ENCODE data around the gene HHATL. TPM values are rescaled to one million over a fixed set of nuclear protein-coding genes. Genes with fewer than 3 reads are reported as not detected.

Gene HHATL, protein sequence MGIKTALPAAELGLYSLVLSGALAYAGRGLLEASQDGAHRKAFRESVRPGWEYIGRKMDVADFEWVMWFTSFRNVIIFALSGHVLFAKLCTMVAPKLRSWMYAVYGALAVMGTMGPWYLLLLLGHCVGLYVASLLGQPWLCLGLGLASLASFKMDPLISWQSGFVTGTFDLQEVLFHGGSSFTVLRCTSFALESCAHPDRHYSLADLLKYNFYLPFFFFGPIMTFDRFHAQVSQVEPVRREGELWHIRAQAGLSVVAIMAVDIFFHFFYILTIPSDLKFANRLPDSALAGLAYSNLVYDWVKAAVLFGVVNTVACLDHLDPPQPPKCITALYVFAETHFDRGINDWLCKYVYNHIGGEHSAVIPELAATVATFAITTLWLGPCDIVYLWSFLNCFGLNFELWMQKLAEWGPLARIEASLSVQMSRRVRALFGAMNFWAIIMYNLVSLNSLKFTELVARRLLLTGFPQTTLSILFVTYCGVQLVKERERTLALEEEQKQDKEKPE
- total RNA-seq: not detected in 2 replicates

DNA sequence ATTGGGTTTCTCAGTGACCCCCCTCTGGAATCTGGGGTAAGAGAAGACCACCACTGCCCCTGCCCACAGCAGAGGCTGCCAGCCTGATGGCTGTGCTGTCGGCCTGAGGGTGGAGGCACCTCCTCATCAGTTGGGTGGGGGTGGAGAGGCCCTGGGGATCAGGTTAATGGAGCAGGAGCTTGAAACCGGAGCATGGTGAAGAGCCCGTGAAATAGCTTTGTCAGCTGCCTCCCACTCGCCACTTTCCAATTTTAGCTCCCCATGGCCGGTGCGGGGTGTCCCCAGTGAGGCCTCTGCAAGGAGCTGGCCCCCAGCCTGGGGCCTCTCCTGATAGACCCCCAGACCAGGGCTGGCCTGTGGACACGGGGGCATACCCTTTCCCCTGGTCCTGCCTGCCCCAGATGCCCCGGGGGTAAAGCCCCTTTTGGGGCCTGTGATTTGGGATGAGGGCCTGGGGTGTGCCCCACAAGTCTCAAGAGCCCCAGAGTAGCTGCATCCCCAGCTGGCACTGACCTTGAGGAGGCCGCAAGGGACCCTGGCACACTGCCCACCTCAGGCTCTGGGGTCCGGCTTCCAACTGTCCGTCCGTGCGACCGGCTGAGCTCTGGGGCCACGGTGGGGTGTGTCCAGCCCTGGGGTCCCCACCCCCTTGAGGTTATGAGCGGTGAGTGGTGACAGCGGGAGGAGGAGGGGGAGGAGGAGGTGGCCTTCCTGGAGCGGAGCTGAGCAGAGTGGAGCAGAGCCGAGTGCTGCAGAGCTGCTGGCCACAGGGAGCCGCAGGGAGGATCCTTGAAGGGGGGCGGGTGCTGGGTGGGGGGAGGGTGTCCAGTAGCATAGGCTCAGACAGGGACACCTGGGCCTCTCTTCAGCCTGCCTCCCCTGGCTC lies at the start of gene HHATL:
HHATL (minus strand) TSS at position 733 of the 886 bp plus-strand sequence. CDS start 1,972 bp downstream, outside the sequence.
- no peak for DNase-seq (ENCODE audit: low read depth in 2 of 2)

DNA sequence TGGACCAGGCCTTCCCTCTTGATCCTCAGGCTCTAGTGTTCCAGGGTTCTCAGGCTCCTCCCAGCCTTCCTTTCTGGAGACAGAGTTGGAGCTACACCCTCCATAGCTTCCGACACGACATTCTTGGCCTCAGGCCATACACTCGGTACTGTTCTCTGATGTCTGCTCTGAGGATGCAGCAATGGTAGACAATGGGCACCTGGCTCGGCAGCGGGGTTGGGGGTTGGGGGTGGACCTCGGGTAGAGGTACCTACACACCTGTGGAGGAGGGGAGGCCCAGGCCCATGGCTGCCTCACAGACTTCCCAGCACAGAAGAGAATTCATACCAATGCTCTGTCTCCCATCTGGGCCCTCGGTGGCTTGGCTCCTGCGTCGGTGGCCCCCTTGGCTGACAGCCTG lies 49.0 kb upstream of the HHATL start:
- no peak for DNase-seq (ENCODE audit: low read depth in 2 of 2)

DNA sequence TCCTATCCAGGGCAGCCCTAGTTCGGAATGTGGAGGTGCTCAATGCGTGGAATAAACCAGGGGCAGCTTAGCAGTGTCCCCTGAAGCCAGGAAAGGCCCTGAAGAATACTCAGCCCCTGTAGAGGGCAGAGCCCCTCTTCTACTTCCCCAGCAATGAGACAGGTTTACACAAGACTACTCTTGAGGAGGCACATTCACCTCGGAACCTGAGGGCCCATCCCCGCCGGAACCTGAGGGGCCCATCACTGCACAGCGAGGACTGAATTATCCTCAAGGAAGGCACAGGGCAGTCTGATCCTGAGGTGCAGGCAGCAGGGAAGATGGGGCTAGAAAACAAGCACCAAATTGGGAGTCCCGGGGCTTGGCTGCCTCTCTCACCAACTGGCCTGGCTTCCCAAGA lies 48.2 kb upstream of the HHATL start:
- DNase-seq (ENCODE audit: low read depth in 2 of 2): no peak

DNA sequence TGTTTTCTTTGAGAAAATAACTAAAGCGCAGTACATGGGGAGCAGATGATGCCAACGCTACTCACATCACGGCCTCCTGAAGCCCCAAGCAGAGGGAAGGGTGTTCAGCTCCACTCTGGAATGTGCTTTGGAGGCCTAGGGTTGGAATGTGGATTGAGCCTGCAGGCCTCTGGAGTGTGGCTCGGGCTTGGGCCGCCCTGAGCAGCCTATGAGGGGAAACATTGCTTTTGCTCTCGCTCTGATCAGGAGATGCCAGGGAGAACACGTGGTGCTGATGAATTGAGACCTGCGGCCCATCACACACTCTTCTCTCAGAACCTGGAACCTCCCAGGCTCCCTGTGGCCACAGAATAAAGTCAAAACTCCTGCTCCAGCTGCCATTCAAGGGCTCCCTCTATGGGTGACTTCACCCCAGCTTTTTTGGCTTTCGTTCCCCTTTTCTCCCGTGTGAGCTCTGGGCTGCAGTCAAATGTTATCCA lies 47.2 kb upstream of the HHATL start:
- no peak for DNase-seq (ENCODE audit: low read depth in 2 of 2)

DNA sequence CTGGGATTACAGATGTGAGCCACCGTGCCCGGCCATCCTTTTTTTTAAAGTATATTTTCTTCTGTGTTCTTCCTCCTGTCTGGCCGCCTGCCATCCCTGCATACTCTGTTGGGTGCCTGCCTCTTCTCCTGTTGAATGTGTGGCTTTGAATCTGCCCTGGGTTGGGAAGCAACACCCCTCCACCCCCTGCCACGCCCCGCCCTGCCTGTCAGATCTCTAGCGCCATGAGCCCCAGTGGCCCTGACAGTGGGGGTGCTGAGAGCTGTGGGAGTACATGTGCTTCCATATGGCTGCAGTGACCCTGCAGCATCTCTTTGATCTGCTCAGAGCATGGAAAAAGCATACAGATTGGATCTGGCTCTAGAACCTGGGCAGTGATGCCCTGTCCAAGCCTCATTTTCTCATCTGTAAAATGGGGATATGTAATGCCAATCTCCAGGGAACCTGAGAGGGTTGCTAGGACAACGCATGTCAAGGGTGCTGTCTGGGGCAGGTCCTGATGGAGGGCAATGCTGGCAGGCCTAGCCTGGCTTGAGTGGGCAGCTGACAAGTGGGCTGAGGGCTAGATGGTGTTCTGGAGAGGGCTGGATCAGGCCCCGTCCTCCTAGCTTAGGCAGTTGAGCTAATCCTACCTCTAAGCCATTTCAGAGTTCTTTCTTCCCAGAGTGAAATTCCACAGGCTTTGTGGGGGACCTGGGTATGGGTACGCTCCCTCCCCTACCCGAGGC lies 46.6 kb upstream of the HHATL start:
- no peak for DNase-seq (ENCODE audit: low read depth in 2 of 2)

DNA sequence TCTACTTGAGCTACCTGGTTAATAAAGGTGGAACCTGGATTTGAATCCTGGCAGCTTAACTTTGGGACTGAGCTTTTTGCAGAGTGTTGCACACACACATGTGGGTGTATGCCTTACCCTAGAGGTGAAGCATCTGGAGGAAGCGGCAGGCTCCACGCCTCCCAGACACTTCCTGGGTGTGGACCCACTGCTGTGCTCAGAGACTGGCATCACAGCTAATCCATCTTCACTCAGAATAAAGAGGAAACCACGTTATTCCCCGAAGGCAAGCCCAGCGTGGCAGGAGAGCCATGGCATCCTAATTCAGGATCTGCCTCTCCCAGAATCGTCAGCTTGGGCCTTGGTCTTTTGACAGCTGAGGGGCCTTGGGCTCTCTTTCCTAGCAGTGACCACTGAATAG lies 45.0 kb upstream of the HHATL start:
- DNase-seq (ENCODE audit: low read depth in 2 of 2): no peak

DNA sequence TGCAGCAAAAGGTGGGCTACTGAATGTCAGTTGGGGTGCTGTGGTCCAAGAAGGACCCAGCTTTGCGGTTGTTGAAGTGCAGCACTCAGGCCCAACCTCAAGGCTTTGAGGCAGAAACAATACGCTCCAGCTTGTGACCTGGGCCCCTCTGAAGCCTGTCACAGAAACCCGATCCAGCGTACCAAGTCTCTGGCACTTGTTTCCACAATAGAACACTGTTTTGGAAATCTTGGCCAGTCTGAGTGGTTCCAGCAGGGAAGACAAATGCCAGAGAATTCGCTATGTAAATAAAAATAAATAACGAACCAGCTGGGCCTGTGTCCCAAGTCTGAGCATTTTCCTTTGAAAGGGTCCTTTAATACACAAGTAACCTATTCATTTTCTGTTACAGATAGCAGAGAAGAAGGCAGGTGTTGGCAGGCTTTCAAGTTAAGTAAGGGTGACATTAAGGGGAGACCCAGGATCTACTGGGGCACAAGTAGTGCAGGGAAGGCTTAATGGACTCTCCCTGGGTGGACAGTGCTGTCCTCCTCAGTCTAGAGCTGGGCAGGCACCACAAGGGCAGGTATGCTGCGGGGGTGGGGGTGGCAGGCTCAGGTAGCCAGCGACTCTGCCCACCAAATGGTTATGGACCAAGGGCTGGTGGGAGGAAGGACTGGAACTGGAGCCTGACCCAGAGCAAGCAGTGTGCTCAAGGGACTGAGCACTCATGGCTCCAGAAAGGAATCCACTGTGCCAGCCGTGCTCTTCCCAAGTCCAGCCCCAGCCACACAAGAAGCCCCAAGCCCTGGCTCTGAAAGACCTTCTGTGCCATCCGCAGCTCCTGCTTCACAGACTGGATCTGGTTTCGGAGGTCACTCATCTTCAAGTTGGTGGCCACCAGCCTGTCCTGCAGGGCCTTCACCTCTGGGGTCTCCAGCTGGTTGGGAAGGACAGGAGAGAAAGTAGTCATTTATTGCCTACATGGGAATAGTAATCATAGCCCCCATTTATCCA lies 44.2 kb upstream of the HHATL start:
- no peak for DNase-seq (ENCODE audit: low read depth in 2 of 2)

DNA sequence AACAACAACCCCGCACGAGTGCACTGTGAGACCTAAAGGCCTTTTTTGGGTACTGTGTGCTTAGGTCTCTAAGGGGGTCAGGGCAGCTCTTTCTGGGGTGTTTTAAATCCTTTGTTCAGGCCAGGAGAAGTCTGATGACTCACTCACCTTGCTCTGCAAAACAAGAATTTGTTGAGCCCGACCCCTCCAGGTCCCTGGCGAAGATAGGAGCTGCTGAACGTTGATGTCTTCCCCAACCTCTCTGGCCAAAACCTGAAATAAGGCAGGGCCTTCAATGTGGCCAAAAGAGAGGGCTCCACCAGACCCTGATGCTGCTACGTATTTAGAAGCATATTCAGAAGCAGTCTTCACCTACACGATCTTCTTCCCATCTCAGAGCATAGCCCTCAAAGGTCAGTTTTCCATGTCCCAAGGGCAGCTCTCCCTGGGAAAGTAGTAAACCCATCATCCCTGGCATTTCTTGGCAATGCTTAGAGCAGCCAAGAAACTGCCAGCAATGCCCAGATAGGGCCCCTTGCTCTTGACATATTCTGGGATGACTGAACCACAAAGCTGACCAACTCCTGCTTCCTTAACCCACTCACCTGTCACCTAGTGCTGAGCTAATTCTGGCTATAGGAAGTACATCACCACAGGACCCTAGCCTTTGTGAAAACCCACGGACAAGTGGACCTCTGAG lies 43.3 kb upstream of the HHATL start:
- DNase-seq (ENCODE audit: low read depth in 2 of 2): no peak

DNA sequence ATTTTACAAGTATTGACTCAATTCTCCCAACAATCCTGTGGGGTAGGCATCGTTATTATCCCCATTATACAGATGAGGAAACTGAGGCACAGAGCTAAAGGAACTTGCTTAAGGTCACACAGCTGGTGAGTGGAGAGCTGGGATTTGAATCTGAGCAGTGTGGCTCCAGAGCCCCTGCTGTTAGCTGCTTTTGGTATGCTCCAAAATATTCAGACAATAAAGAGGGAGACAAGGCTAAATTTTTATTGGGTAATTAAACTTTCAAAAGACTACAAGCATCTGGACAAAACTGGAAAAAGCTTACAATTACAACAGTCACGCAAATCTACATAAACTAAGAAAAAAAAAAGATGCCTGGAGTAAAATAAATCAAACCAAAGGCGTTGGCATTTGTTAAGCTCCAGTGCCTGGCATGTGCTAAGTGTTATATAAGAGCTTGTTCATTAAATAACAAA lies 42.7 kb upstream of the HHATL start:
- no peak for DNase-seq (ENCODE audit: low read depth in 2 of 2)

DNA sequence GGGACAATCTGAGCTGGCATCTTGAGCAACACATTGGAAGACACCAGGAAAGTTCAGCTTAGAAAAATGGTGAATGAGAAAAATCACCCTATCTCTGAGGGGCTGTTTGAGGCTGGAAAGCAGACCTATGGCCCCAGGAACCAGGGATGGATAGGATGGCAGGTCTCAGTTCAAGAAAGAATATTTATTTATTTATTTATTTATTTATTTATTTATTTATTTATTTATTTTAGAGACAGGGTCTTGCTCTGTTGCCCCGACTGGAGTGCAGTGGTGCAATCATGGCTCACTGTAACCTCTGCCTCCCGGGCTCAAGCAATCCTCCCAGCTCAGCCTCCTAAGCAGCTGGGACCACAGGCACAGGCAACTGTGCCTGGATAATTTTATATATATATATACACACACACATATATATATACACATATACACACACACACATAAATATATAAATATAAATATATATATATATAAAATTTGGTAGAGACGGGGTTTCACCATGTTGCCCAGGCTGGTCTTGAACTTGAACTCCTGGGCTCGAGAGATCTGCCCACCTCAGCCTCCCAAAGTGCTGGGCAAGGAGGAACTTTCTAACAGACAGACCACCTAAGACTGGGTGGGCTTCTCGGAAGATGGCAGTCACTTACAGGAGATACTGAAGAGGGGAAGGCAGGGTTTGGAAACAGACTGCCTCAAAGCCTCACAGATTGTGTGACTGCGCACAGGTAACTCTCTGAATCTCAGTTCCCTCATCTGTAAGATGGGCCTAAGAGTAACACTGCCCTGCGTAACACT lies 40.8 kb upstream of the HHATL start:
- DNase-seq (ENCODE audit: low read depth in 2 of 2): no peak

DNA sequence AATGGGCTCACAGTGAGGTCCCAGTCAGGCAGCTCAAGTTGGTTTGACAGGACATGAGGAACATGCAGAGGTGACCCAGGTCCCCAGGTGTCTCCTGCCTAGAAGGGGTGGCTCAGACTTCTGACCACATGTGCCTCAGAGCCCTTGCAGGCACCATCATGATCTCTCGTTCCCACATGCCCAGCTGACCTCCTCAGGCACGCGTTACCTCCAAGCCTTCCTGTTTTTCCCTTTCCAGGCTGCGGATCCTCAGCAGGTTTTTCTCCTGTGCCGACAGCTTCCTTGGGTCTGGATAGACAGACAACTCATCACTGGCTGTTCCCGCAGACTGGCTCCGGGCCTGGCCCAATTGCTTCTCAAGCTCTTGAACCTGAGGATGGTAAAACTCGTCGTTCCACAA lies 40.1 kb upstream of the HHATL start:
- DNase-seq (ENCODE audit: low read depth in 2 of 2): no peak

DNA sequence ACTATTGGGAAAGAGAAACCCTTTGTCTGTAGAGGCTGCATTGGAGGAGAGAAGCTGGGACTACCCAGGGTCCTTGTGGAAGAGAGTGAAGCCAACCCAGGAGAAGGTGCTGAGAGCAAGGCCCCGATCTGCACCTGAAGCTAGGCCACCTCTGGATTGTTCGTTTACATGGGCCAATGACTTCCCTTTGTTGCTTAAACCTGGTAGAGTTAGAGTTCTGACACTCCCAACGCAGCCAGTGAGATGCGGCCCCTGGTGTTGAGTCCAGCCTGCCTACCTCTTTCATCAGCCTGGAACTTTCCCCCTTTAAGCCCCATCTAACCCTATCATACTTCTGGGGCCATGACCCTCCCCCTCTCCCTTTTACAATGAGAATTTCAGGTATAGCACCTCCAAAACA lies 39.7 kb upstream of the HHATL start:
- DNase-seq (ENCODE audit: low read depth in 2 of 2): no peak

DNA sequence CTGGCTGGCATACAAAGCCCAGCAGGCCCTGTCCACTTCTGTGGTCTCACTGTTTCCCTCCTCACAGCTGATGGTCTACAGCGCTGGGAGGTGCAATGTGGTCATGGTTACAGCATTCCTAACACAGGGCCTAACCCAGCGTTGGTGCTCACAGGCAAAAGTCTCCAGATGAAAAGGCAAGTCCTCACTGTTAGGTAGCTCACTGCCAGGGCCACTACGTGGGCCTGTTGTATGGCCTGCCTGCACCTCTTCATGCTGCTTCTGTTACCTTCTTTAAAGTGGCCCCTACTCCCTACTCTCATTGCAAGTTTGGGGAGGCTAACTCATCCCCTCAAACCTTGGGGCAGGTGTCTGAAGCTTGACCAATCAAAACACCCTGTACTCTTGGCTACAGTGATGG lies 39.2 kb upstream of the HHATL start:
- no peak for DNase-seq (ENCODE audit: low read depth in 2 of 2)

DNA sequence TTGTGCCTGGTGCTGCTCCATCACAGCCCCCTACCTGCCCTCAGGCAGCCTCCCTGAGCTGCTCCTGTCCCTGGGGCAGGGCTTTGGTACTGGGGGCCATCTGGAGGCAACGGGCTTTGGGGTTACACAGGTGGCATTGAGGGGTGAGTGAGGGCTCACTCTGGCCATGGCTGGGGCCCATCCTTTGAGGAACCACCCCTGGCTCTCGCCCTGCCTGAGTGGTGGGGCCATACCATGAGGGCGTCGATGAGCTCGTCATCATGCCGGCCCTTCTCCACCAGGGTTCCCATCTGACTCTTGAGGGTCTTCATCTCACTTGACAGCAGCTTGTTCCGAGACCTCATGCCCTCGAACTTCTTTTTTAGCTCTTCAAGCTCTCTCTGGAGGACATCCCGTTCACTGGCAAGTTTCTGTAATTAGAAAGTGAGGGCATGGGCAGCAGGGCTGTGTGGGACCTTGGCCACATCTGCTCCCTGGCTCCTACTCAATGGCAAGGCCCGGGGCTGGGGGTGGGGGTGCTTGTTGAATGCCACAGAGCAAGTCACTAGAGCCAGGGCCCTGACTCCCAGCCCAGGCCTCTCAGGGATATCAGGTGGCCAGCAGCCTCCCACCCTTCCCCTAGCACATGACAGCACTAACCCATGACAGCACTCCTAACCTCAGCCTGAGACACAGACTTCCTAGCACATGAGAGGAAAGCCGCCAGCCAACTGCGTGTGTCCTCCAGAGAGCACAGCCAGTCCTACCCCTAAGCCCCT lies 37.0 kb upstream of the HHATL start:
- DNase-seq (ENCODE audit: low read depth in 2 of 2): no peak

DNA sequence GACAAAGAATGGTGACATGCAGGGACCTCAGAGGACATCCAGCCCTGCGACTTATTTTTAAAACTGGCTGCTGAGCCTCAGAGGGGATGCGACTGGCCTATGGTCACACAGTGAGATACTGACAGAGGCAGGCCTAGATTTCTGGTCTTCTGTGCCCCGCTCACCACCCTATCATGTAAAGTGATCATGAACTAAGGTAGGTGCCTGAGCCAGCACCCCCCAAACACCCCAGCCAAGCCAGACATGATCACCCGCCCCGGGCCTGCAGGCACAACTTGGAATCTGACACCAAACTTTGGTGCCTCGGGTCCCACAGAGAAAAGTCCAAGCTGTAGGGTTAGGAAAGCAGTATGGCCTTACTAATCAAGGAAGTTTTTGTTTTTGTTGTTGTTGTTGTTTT lies 33.9 kb upstream of the HHATL start:
- DNase-seq (ENCODE audit: low read depth in 2 of 2): no peak

DNA sequence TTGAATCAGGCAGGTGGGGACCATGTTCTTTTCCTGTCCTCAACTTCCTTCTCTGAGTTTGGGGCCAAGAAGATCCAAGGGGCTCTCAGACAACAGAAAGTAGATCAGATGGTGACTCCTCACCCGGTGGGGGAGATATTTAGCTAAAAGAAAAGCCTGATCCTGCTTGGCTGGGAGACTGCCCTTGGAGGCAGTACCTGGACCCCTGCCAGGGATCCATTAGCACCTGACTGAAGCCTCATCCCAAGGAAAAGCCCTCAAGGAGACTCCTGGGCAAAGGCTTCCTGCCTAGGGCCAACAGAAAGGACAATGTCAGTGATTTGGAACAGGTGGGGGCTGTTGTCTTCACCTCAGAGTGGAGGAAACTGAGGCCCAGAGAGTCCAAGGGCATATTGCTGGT lies 33.5 kb upstream of the HHATL start:
- no peak for DNase-seq (ENCODE audit: low read depth in 2 of 2)

DNA sequence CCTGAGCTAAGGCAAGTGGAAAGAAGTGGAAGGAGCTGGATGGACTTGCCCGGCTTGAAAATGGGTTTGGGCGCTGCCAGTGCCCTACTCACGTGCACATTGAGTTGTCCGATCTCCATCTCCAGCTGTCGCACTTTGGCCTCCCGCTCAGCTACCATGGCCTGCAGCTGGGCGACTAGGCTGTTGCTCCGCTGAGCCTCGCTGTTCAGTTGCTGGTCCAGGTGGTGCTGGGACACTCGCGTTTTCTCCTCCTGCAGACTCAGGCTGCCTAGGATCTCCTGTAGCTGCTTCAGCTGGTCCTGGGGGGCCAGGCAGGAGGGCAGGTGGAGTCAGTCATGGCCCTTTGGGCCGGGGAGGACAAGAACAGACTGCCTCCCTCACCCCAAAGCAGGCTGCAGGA lies 33.0 kb upstream of the HHATL start:
- DNase-seq (ENCODE audit: low read depth in 2 of 2): no peak

DNA sequence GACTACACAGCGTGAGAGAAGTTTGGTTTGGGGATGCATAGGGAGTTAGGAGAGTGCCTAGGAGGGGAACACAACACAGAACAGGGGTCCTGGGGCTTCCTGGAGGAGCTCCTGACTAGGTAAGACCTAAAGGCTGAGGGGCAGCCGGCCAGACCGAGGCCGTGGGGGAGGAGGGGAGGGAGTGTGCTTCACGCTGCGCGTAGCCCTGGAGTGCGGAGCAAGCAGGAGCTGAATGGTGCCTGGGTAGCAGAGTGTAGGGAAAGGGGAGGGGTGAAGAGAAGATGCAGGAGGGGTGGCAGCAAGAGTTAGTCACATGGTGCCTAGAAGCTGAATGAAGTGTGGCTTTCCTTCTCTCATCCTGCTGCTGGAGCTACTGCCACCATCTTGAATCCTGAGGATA lies 32.4 kb upstream of the HHATL start:
- no peak for DNase-seq (ENCODE audit: low read depth in 2 of 2)
